IPS-11a (cell line): ENCODE data around the gene PRCP.

Experiments used
- H3K4me3 ChIP-seq: one replicate; pipeline ENCODE4 v1.5.1; 2013; ENCODE audit warnings: low read depth, low read length, control low read depth

The PRCP gene

GRCh38 chr11:82831364-82831763, 68.9 kb downstream of the PRCP start:
- H3K4me3 ChIP-seq: no peak overlapping the region

- H3K4me3 ChIP-seq: no peak overlapping the region
Measured at GRCh38 chr11:82830746-82831145, 69.5 kb downstream of the PRCP start.

- no peak overlapping the region for H3K4me3 ChIP-seq
Measured at GRCh38 chr11:82829101-82829500, 71.1 kb downstream of the PRCP start.

- H3K4me3 ChIP-seq: no peak overlapping the region
Measured at GRCh38 chr11:82828472-82828871, 71.8 kb downstream of the PRCP start.

GRCh38 chr11:82826526-82826925, 73.7 kb downstream of the PRCP start:
- no peak overlapping the region for H3K4me3 ChIP-seq

- H3K4me3 ChIP-seq: no peak overlapping the region
Measured at GRCh38 chr11:82823647-82824619, 76.3 kb downstream of the PRCP start.

GRCh38 chr11:82818409-82819043, 81.7 kb downstream of the PRCP start:
- no peak overlapping the region for H3K4me3 ChIP-seq

- H3K4me3 ChIP-seq: no peak overlapping the region
Measured at GRCh38 chr11:82815406-82815805, 84.8 kb downstream of the PRCP start.

- H3K4me3 ChIP-seq: no peak overlapping the region
Measured at GRCh38 chr11:82814379-82814778, 85.9 kb downstream of the PRCP start.

GRCh38 chr11:82811369-82811768, 88.9 kb downstream of the PRCP start:
- no peak overlapping the region for H3K4me3 ChIP-seq

- no peak overlapping the region for H3K4me3 ChIP-seq
Measured at GRCh38 chr11:82810738-82811137, 89.5 kb downstream of the PRCP start.

GRCh38 chr11:82810326-82810725, 89.9 kb downstream of the PRCP start:
- H3K4me3 ChIP-seq: no peak overlapping the region

- H3K4me3 ChIP-seq: no peak overlapping the region
Measured at GRCh38 chr11:82807646-82808045, 92.6 kb downstream of the PRCP start.

GRCh38 chr11:82802710-82803109, 97.5 kb downstream of the PRCP start:
- no peak overlapping the region for H3K4me3 ChIP-seq

- no peak overlapping the region for H3K4me3 ChIP-seq
Measured at GRCh38 chr11:82796998-82797961, 103.0 kb downstream of the PRCP start.

- no peak overlapping the region for H3K4me3 ChIP-seq
Measured at GRCh38 chr11:82794490-82794889, 105.7 kb downstream of the PRCP start.

GRCh38 chr11:82792822-82793569, 107.2 kb downstream of the PRCP start:
- H3K4me3 ChIP-seq: no peak overlapping the region

GRCh38 chr11:82792319-82792718, 107.9 kb downstream of the PRCP start:
- no peak overlapping the region for H3K4me3 ChIP-seq

- no peak overlapping the region for H3K4me3 ChIP-seq
Measured at GRCh38 chr11:82791779-82792178, 108.5 kb downstream of the PRCP start.

- H3K4me3 ChIP-seq: no peak overlapping the region
Measured at GRCh38 chr11:82790723-82791484, 109.3 kb downstream of the PRCP start.
